Loucy (cell line): ENCODE data around the gene FGF3.
"Not testable (repeated sequence)": the region's sequence is repeated elsewhere in the genome, so short reads cannot be mapped to it uniquely, and the experiment has no call there.

Experiments used
- H2AFZ ChIP-seq: fragments of 200-600 bp; sonication (generic); 2 replicates; pipeline ENCODE4 v1.6.0; 2016; ENCODE audit warnings: antibody characterized with exemption, mild to moderate bottlenecking, low read length, moderate library complexity
- H3F3A ChIP-seq: fragments of 200-600 bp; 2 replicates; pipeline ENCODE4 v1.6.0; 2016; ENCODE audit warnings: antibody characterized with exemption, low read depth, mild to moderate bottlenecking
- H3K27me3 ChIP-seq: fragments of 200-600 bp; sonication (generic); 2 replicates; pipeline ENCODE4 v1.6.1; 2014; ENCODE audit warnings: low read length, mild to moderate bottlenecking; ENCODE audit not compliant: insufficient read depth, poor library complexity, severe bottlenecking
- H3K36me3 ChIP-seq: fragments of 200-600 bp; sonication (generic); 2 replicates; pipeline ENCODE4 v1.6.1; 2016; ENCODE audit warnings: low read length; ENCODE audit not compliant: insufficient read depth
- H3K4me1 ChIP-seq: fragments of 200-600 bp; sonication (generic); 2 replicates; pipeline ENCODE4 v1.5.1; 2014; ENCODE audit warnings: low read length, mild to moderate bottlenecking; ENCODE audit not compliant: insufficient read depth, poor library complexity, severe bottlenecking
- H3K4me2 ChIP-seq: fragments of 200-600 bp; sonication (generic); 2 replicates; pipeline ENCODE4 v1.6.0; 2014; ENCODE audit warnings: antibody characterized with exemption, low read length, low read depth, mild to moderate bottlenecking; ENCODE audit not compliant: poor library complexity, severe bottlenecking
- H3K4me3 ChIP-seq: fragments of 200-600 bp; sonication (generic); 2 replicates; pipeline ENCODE4 v1.5.1; 2014; ENCODE audit warnings: low read length, mild to moderate bottlenecking, mixed read lengths; ENCODE audit not compliant: poor library complexity, severe bottlenecking
- H3K79me2 ChIP-seq: fragments of 200-600 bp; sonication (generic); 2 replicates; pipeline ENCODE4 v1.6.1; 2014; ENCODE audit warnings: low read length; ENCODE audit not compliant: insufficient read depth
- H3K9ac ChIP-seq: fragments of 200-600 bp; sonication (generic); 2 replicates; pipeline ENCODE4 v1.6.0; 2014; ENCODE audit warnings: mild to moderate bottlenecking, low read depth, low read length, moderate library complexity; ENCODE audit not compliant: poor library complexity, severe bottlenecking
- H3K9me2 ChIP-seq: fragments of 200-600 bp; sonication (generic); replicated peaks from 2 replicates; pipeline ENCODE4 v1.6.1; 2016; ENCODE audit warnings: low read depth, low read length, mixed read lengths
- H3K9me3 ChIP-seq: fragments of 200-600 bp; sonication (generic); 2 replicates; pipeline ENCODE4 v1.6.1; 2014; ENCODE audit warnings: mild to moderate bottlenecking, antibody characterized with exemption, low read length, low read depth; ENCODE audit not compliant: insufficient read depth
- H4K20me1 ChIP-seq: fragments of 200-600 bp; sonication (generic); 2 replicates; pipeline ENCODE4 v1.6.0; 2014; ENCODE audit warnings: antibody characterized with exemption, low read length, mild to moderate bottlenecking; ENCODE audit not compliant: insufficient read depth, poor library complexity, severe bottlenecking
- CTCF ChIP-seq: fragments of 200-600 bp; sonication (generic); conservative IDR thresholded peaks from 2 replicates; pipeline ENCODE4 v1.5.1; 2014; ENCODE audit warnings: mild to moderate bottlenecking, antibody characterized with exemption, low read length
- EZH2phosphoT487 ChIP-seq: fragments of 200-600 bp; IDR thresholded peaks from 2 replicates; pipeline ENCODE4 v1.6.1; 2018; ENCODE audit warnings: antibody characterized with exemption, mild to moderate bottlenecking, moderate library complexity, borderline replicate concordance

FGF3 gene

GRCh38 chr11:69770540-69770939 is 48.7 kb downstream of the FGF3 start:
- Histone ChIP-seq H3K9me2 (no peaks in the 10 kb centered on the region), H3K9me3 (no peaks in the 10 kb centered on the region), H3K9ac (no peak overlapping the region), H3K4me3 (no peak overlapping the region), H3K79me2 (no peaks in the 10 kb centered on the region), H3K27me3 (no peaks in the 10 kb centered on the region), H3F3A (no peaks in the 10 kb centered on the region), H3K4me1 (no peaks in the 10 kb centered on the region), H3K36me3 (no peaks in the 10 kb centered on the region), H4K20me1 (no peaks in the 10 kb centered on the region), H2AFZ (no peak overlapping the region), H3K4me2 (no peak overlapping the region)
- TF ChIP-seq EZH2phosphoT487 = no peak
- TF ChIP-seq CTCF = no peak

- no peak overlapping the region for H3K4me3 ChIP-seq
- no peaks in the 10 kb centered on the region for H3K9me2 ChIP-seq
- H3F3A ChIP-seq = no peaks in the 10 kb centered on the region
- no peaks in the 10 kb centered on the region for H3K36me3 ChIP-seq
- no peak overlapping the region for H2AFZ ChIP-seq
- no peaks in the 10 kb centered on the region; the same call in 1 of the 2 replicates for H3K9me3 ChIP-seq
- H3K4me1 ChIP-seq = no peaks in the 10 kb centered on the region
- H3K27me3 ChIP-seq = no peaks in the 10 kb centered on the region
- no peak overlapping the region for H3K4me2 ChIP-seq
- no peaks in the 10 kb centered on the region for H3K79me2 ChIP-seq
- no peak overlapping the region for H3K9ac ChIP-seq
- no peak for TF ChIP-seq EZH2phosphoT487
- TF ChIP-seq CTCF = no peak
- no peaks in the 10 kb centered on the region for H4K20me1 ChIP-seq
Measured at GRCh38 chr11:69765498-69765995, 53.7 kb downstream of the FGF3 start.

- not testable (repeated sequence) for H3K27me3 ChIP-seq, H3K9ac ChIP-seq
Measured at GRCh38 chr11:69764918-69765317, 54.3 kb downstream of the FGF3 start.

GRCh38 chr11:69760319-69760718 is 58.9 kb downstream of the FGF3 start:
- Histone ChIP-seq H3K79me2 (no peaks in the 10 kb centered on the region), H3K36me3 (no peaks in the 10 kb centered on the region), H3F3A (no peaks in the 10 kb centered on the region), H3K4me2 (no peak overlapping the region), H3K27me3 (no peaks in the 10 kb centered on the region), H3K4me1 (no peaks in the 10 kb centered on the region), H2AFZ (no peak overlapping the region), H3K4me3 (no peak overlapping the region), H3K9me3 (no peaks in the 10 kb centered on the region; the same call in 1 of the 2 replicates), H3K9ac (no peak overlapping the region), H4K20me1 (no peaks in the 10 kb centered on the region), H3K9me2 (no peaks in the 10 kb centered on the region)
- TF ChIP-seq CTCF (no peak), EZH2phosphoT487 (no peak)

More at GRCh38 chr11:69764918-69765317, 54.3 kb downstream of the FGF3 start:
- not testable (repeated sequence) for H4K20me1 ChIP-seq, H2AFZ ChIP-seq, H3K9me3 ChIP-seq, H3K4me1 ChIP-seq, H3K9me2 ChIP-seq, H3K4me2 ChIP-seq, H3K36me3 ChIP-seq, H3K4me3 ChIP-seq, H3K79me2 ChIP-seq, H3F3A ChIP-seq
